Endothelial cell of umbilical vein (primary cell): ENCODE data around the gene RPRD1A. TPM values are rescaled to one million over a fixed set of nuclear protein-coding genes. Genes with fewer than 3 reads are reported as not detected.

Source experiments
- BruUV-seq: library from RNA; stranded (reverse); fragments of 400-500 nt; replicated peaks from 2 replicates; lab custom pipeline; 2021; lab: Mats Ljungman, UMichigan
- CTCF ChIA-PET: fragments of 300-600, 350-600 bp; sonication (Branson Sonifier 250); formaldehyde crosslinking; loops from one replicate; lab custom pipeline; 2021; ENCODE audit warnings: antibody characterized with exemption, inconsistent platforms; lab: Charles Lee
- POLR2A ChIA-PET: fragments of 300-600, 350-600 bp; sonication (Branson Sonifier 250); formaldehyde crosslinking; loops from one replicate; lab custom pipeline; 2021; ENCODE audit warnings: antibody characterized with exemption, inconsistent platforms; lab: Charles Lee
- DNase-seq: peaks from one replicate; pipeline ENCODE4 v3.0.0-alpha.2; 2011; ENCODE audit warnings: low read depth, low spot score
- FAIRE-seq: peaks from 2 replicates; lab custom pipeline; 2011; peaks lifted over from hg19 to GRCh38; lab: Jason Lieb, UNC
- H2AFZ ChIP-seq: 2 replicates; pipeline ENCODE4 v1.6.0; 2012; ENCODE audit warnings: low read depth, low read length, control low read depth, inconsistent platforms
- H3K27ac ChIP-seq: 2 replicates; pipeline ENCODE4 v1.5.1; 2011; ENCODE audit warnings: low read depth, mild to moderate bottlenecking, control low read depth, low read length, moderate library complexity; ENCODE audit not compliant: insufficient read depth
- H3K27me3 ChIP-seq, 2 experiments: 2 replicates each; pipeline versions ENCODE4 v1.6.0 to v1.6.1; 2011; ENCODE audit warnings: low read length in 2 of 2, mixed read lengths in 1 of 2; ENCODE audit not compliant: control insufficient read depth in 2 of 2, insufficient read depth in 2 of 2
- H3K36me3 ChIP-seq, 2 experiments: 2 replicates in 1 of 2; 3 replicates in 1 of 2; pipeline ENCODE4 v1.5.1; 2011; ENCODE audit warnings: low read length in 2 of 2, mild to moderate bottlenecking in 1 of 2, moderate library complexity in 1 of 2; ENCODE audit not compliant: control insufficient read depth in 2 of 2, insufficient read depth in 2 of 2; ENCODE audit errors: extremely low read depth in 1 of 2
- H3K4me1 ChIP-seq: 3 replicates; pipeline ENCODE4 v1.5.1; 2011; ENCODE audit warnings: mild to moderate bottlenecking, low read length; ENCODE audit not compliant: control insufficient read depth, insufficient read depth; ENCODE audit errors: extremely low read depth
- H3K4me2 ChIP-seq: 2 replicates; pipeline ENCODE4 v1.6.1; 2011; ENCODE audit warnings: low read length, control low read depth, mixed read lengths; ENCODE audit not compliant: insufficient read depth
- H3K4me3 ChIP-seq, 3 experiments: fragments of 200-600 bp in 1 of 3; sonication (generic), shearing (Covaris generic) in 1 of 3; replicated peaks in 1 of 3; 2 replicates each; pipeline ENCODE4 v1.5.1; 2011 to 2016; ENCODE audit warnings: control low read depth in 3 of 3, low read length in 3 of 3, mild to moderate bottlenecking in 2 of 3, inconsistent platforms in 1 of 3, low read depth in 1 of 3, moderate library complexity in 1 of 3; ENCODE audit not compliant: insufficient read depth in 1 of 3
- H3K79me2 ChIP-seq: 2 replicates; pipeline ENCODE4 v1.6.0; 2012; ENCODE audit warnings: low read length, inconsistent platforms; ENCODE audit not compliant: control insufficient read depth, insufficient read depth
- H3K9ac ChIP-seq: replicated peaks from 2 replicates; pipeline ENCODE3; 2011; ENCODE audit warnings: low read length, control low read depth; ENCODE audit not compliant: insufficient read depth; ENCODE audit errors: extremely low read depth
- H3K9me1 ChIP-seq: replicated peaks from 3 replicates; pipeline ENCODE4 v1.6.0; 2011; ENCODE audit warnings: mild to moderate bottlenecking, low read length; ENCODE audit not compliant: control insufficient read depth, insufficient read depth; ENCODE audit errors: extremely low read depth
- H3K9me3 ChIP-seq: replicated peaks from 2 replicates; pipeline ENCODE4 v1.5.1; 2012; ENCODE audit warnings: low read length, inconsistent platforms; ENCODE audit not compliant: control insufficient read depth, insufficient read depth
- H4K20me1 ChIP-seq: replicated peaks from 2 replicates; pipeline ENCODE3; 2011; ENCODE audit warnings: mild to moderate bottlenecking, low read length; ENCODE audit not compliant: control insufficient read depth, insufficient read depth; ENCODE audit errors: extremely low read depth
- CTCF ChIP-seq, 2 donors: IDR thresholded peaks; 1 replicate in 1 of 2; 2 replicates in 1 of 2; pipeline ENCODE4 v1.5.1; 2011; ENCODE audit warnings: low read length in 2 of 2, mild to moderate bottlenecking in 2 of 2, moderate library complexity in 2 of 2, control low read depth in 1 of 2, inconsistent platforms in 1 of 2, low read depth in 1 of 2; ENCODE audit not compliant: insufficient read depth in 1 of 2; ENCODE audit errors: extremely low read depth in 1 of 2
- EZH2 ChIP-seq: IDR thresholded peaks from 2 replicates; pipeline ENCODE4 v1.6.1; 2012; ENCODE audit warnings: borderline replicate concordance, low read depth, mild to moderate bottlenecking, moderate library complexity, low read length, inconsistent platforms; ENCODE audit not compliant: severe bottlenecking
- FOS ChIP-seq: IDR thresholded peaks from 2 replicates; pipeline ENCODE4 v1.6.1; 2011; ENCODE audit warnings: mild to moderate bottlenecking, low read length, moderate library complexity, borderline replicate concordance; ENCODE audit not compliant: insufficient read depth
- GATA2 ChIP-seq: IDR thresholded peaks from 2 replicates; pipeline ENCODE4 v1.7.0; 2011; ENCODE audit warnings: low read depth, mild to moderate bottlenecking, moderate library complexity, mixed read lengths, low read length; ENCODE audit not compliant: insufficient read length, insufficient read depth
- JUN ChIP-seq: IDR thresholded peaks from 2 replicates; pipeline ENCODE4 v1.6.1; 2011; ENCODE audit warnings: borderline replicate concordance, low read depth; ENCODE audit not compliant: insufficient read length, insufficient read depth
- MYC ChIP-seq: IDR thresholded peaks from one replicate; pipeline ENCODE4 v1.6.1; 2011; ENCODE audit warnings: mild to moderate bottlenecking, low read depth, low read length
- POLR2A ChIP-seq: IDR thresholded peaks from 2 replicates; pipeline ENCODE4 v1.6.1; 2012; ENCODE audit warnings: low read depth, mild to moderate bottlenecking, control low read depth, low read length
- POLR2AphosphoS5 ChIP-seq: IDR thresholded peaks from 2 replicates; pipeline ENCODE4 v1.6.1; 2012; ENCODE audit warnings: low read depth, mild to moderate bottlenecking, control low read depth, low read length, moderate library complexity; ENCODE audit not compliant: insufficient read depth
- dilution Hi-C: fragments of 300-500 bp; cut with MboI; formaldehyde crosslinking; loops from one replicate; pipeline ENCODE4 v1.15.0; 2019; ENCODE audit warnings: low sequenced_read_pairs; ENCODE audit not compliant: extremely low pct_ligation_motif_present
- intact Hi-C: fragments of 100-400 bp; cut with micrococcal nuclease; formaldehyde crosslinking; loops from one replicate; pipeline ENCODE4 v1.10.0; 2022
- polyA plus RNA-seq, 4 experiments: library from polyadenylated mRNA; depleted of rRNA in 3 of 4; stranded (reverse) in 3 of 4; unstranded in 1 of 4; fragments of >200 nt; gene quantifications; 2 replicates each; pipeline versions ENCODE4 v1.2.1 to v1.2.3, GENCODE V29; 2011 to 2012; ENCODE audit warnings: missing spikeins in 1 of 4
- total RNA-seq: library from RNA; stranded (reverse); gene quantifications from 2 replicates; pipeline ENCODE4 v1.2.3, GENCODE V29; 2021
- TF ChIP-seq, protein P1 (sequence below): IDR thresholded peaks from 2 replicates; pipeline ENCODE4 v1.6.1; 2011; ENCODE audit not compliant: insufficient read depth, insufficient read length

The RPRD1A gene
- total and polyA plus RNA-seq, 2 donors (not counting 3 experiments of a cell fraction or from before 2014, with no cell fraction given), result 13.5 to 50.7 TPM

GRCh38 chr18:36112302-36112701 is 44.9 kb upstream of the RPRD1A start:
- CTCF ChIA-PET, result interaction anchor here (1.9 kb wide), 1 partner anchor 17 kb away, joined by 6 read pairs; no protein-coding TSS in a partner anchor
- peaks cover 14 to 16% of the 10 kb centered on the region in 2 experiments for H3K36me3 ChIP-seq
- no peaks in the 10 kb centered on the region for H3K9me3 ChIP-seq
- no peaks in the 10 kb centered on the region for H3K9me1 ChIP-seq
- H3K4me3 ChIP-seq, result no peak overlapping the region
- no peak overlapping the region for H3K9ac ChIP-seq
- no peak overlapping the region for H2AFZ ChIP-seq
- no TSS peak for BruUV-seq
- intact Hi-C loops, result no loop called here
- no peak overlapping the region for H3K27ac ChIP-seq
- H3K79me2 ChIP-seq, result no peaks in the 10 kb centered on the region
- no peaks in the 10 kb centered on the region for H4K20me1 ChIP-seq
- no peak overlapping the region for H3K4me2 ChIP-seq
- TF ChIP-seq GATA2, result no peak
- TF ChIP-seq MYC, result no peak
- no peak for TF ChIP-seq POLR2A
- no peak for TF ChIP-seq JUN
- no peak for TF ChIP-seq POLR2AphosphoS5
- no peak for TF ChIP-seq FOS
- TF ChIP-seq, protein P1, sequence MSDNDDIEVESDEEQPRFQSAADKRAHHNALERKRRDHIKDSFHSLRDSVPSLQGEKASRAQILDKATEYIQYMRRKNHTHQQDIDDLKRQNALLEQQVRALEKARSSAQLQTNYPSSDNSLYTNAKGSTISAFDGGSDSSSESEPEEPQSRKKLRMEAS, result no peak
- no peak for TF ChIP-seq CTCF (IDR thresholded peaks at IDR 0.05; ENCODE audit: extremely low read depth in 1 of 2, insufficient read depth in 1 of 2, low read depth in 1 of 2, low read length in 2 of 2)
- TF ChIP-seq EZH2, result no peak
- POLR2A ChIA-PET, result no interaction called here
- H3K4me1 ChIP-seq, result no peaks in the 10 kb centered on the region
- dilution Hi-C loops, result no loop called here
- no peak for DNase-seq
- no peak for FAIRE-seq
- H3K27me3 ChIP-seq, result no peaks in the 10 kb centered on the region
